GM19099 (cell line): ENCODE measurements around the gene CDK14.

Source experiments
- POLR2A ChIP-seq: IDR thresholded peaks from 3 replicates; pipeline ENCODE4 v1.6.1; 2011; ENCODE audit warnings: low read depth; ENCODE audit not compliant: insufficient read length; ENCODE audit errors: extremely low read depth

CDK14 gene

DNA sequence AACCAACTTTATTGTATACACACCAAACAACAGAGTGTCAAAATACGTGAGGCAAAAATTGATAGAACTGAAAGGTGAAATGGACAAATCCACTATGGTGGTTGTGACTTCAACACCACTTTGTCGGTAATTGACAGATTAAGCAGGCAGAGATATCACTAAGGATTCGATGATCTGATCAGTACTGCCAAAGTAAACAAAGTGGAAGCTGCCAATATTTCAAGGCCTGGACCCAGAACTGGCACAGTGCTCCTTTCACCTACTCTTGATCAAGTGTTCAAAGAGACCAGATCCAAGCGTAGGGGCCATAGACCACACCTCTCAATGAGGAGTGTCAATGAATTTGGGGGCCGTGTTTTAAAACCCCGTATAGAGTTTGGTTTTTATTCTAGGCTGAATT lies 167.0 kb downstream of the CDK14 start:
- no peak for TF ChIP-seq POLR2A

GRCh38 chr7:90764848-90765570 lies 168.9 kb downstream of the CDK14 start:
- no peak for TF ChIP-seq POLR2A

DNA sequence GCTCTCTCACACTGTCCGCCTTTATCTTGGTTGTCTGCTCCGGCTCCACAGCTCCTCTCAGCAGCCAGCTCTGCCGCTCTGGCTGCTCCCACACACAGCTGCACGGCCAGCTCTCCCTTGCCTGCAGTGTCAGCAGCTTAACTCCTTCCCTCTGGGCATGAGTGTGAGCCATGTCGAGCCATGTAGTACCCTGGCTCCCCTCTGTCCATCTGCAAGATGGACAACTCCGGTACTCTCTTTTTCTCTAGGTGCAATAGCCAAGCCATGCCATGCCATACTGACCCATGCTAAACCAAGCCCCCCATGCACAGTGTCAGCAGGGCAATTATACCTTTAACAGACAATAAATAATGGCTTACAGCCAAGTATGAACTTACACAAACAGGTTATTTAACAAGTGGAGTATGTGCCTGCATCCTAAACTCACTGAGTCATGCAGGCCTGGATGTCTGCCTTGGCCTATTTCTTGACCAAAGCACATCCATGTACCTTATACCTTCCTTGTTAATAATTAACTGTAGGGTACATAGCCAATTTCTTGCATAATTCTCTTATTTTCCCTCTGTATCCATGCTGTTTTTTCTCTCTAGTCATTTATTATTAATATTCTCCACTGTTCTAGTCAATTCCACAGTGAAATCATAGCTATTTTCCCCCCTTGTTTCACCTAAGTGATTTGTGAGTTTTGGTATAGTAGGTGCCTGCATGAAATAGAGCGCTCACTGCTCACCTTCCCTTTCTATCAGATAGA lies 170.9 kb downstream of the CDK14 start:
- no peak for TF ChIP-seq POLR2A

DNA sequence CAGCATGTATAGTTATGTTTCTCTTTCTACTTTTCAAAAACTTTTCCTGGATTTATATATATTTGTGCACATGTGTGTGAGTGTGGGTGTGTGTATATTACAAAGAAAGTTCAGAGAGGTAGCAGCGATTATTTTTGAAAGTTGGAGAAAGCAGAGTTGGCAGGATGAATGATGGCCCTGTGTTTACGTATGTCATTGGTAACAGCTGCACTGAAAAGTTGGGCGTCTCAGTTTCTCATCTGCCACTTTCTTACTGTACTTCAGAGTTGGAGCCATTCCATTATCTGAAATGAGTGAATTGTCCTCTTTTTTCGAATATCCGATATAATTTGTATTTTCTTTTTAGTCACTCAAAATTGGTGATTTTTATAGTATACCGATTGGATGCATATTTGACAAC lies 172.2 kb downstream of the CDK14 start:
- no peak for TF ChIP-seq POLR2A

DNA sequence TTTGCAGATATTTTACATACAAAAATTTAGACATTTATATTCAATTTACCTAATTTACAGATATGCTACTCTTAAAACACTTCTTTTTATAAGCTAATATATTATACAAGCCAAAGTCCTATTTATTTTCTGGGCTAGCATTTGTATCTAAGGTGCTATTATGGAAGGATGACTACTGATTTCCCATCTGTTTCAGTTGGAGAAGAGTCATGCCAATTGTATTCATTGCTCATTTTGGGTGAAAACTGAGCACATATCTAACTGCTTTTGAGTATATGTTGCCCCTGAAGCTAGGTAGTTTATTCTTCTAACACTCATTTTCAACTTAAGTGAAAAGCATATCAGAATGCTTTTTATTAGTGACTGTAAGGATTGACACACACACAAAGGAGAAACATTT lies 172.9 kb downstream of the CDK14 start:
- no peak for TF ChIP-seq POLR2A

GRCh38 chr7:90771281-90771680 lies 175.2 kb downstream of the CDK14 start:
- TF ChIP-seq POLR2A: no peak

- no peak for TF ChIP-seq POLR2A
These were observed 176.3 kb downstream of the CDK14 start for GRCh38 chr7:90772410-90772809.

GRCh38 chr7:90773269-90773668 lies 177.1 kb downstream of the CDK14 start:
- TF ChIP-seq POLR2A: no peak

GRCh38 chr7:90774706-90775105 lies 178.6 kb downstream of the CDK14 start:
- no peak for TF ChIP-seq POLR2A

DNA sequence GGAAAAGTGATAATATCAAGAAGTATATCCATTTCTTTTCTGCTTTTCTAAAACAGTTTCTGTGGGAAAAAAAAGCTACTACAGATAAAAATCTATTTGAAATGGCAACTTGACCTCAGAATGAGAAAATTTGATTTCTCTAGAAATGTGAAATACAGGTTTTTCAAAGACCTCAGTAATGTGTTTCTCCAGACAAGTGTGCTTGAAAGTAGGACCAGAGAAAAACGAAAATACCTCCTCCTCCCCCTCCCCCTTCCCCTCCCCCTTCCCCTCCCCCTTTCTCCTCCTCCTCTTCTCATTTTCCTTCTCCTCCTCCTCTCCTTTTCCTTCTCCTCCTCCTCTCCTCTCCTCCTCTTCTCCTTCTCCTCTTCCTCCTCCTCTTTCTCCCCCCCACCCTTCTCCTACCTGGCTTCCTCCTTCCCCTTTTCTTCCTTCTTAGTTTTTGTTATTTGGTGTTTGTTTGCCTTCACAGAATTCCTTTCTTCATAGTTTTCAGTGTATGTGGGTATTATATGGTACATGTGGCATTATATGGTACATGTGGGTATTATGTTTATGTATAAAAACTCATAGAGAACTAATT lies 179.4 kb downstream of the CDK14 start:
- no peak for TF ChIP-seq POLR2A

- no peak for TF ChIP-seq POLR2A
These were observed 180.9 kb downstream of the CDK14 start for GRCh38 chr7:90777041-90777440.

GRCh38 chr7:90777465-90777864 lies 181.3 kb downstream of the CDK14 start:
- TF ChIP-seq POLR2A: no peak

DNA sequence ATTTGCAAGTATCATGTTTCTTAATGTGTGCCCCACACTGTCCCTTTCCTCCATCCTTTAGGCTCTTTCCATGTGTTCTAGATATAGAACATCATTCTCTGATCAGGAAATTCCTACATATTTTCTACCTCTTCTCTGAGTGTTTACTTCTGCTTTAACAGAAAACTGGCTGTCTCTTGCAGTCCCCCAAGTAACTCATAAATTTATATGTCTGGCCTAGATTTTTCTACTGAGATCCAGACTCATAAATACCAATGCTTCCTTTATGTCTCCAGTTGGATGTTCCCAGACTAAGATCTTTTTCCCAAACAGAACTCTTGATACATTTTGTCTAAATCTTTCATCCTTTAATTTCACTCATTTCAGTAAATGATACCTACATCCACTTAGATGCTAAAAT lies 181.8 kb downstream of the CDK14 start:
- no peak for TF ChIP-seq POLR2A

DNA sequence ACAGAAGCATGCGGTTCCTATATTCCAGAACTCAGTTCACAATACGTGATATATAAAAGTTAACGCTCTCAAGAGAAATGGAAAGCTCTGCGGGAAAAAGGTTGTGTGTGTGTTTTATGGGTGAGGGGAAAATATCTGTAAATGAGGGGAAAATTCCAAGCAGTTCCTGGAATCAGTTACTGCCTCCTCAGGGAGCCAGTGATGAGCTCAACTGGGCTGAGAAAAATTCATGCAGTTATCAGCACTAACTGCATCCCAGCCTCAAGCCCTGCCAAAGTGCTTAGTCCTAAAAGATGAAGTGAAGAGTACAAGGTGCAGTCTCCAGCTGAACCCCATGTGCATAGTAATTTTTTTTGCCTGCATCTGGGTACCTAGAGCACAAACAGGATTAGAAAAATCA lies 191.9 kb downstream of the CDK14 start:
- no peak for TF ChIP-seq POLR2A

- TF ChIP-seq POLR2A: no peak
These were observed 193.7 kb downstream of the CDK14 start for GRCh38 chr7:90789736-90790306.

DNA sequence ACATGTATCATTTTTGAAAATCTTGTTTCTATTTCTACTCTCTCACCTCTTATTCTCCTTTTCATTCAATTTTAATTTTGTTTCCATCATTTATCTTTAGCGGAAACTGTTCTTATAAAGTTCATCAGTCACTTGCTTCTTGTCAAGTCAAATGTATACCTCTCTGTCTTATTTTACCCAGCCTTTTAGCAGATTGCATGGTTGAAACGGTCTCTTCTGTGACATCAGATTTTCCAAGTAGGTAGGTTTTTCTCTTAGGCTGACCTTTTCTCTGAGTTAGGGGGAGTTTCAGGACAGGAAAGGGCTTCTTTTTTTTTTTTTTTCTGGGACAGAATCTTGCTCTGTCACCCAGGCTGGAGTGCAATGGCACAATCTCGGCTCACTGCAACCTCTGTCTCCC lies 195.5 kb downstream of the CDK14 start:
- TF ChIP-seq POLR2A: no peak

- no peak for TF ChIP-seq POLR2A
These were observed 196.2 kb downstream of the CDK14 start for GRCh38 chr7:90792301-90792700.

DNA sequence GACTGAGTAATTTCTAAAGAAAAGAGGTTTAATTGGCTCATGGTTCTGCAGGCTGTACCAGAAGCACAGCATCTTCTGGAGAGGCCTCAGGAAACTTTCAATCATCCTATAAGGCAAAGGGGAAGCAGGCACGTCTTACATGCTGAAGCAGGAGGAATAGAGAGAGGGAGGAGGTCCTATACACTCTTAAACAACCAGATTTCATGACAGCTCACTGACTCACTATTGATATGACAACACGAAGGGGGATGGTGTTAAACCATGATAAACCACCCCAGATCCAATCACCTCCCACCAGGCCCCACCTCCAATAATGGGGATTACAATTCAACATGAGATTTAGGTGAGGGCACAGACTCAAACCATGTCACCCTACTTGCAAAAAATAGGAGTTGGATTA lies 201.5 kb downstream of the CDK14 start:
- TF ChIP-seq POLR2A: no peak
